H1 (cell line): Measurements from ENCODE around the gene GTF2F1. TPM values are rescaled to one million over a fixed set of nuclear protein-coding genes. Genes with fewer than 3 reads are reported as not detected.
"Not testable (repeated sequence)": the region's sequence is repeated elsewhere in the genome, so short reads cannot be mapped to it uniquely, and the experiment has no call there.

Experiments used
- CTCF ChIA-PET: fragments of 300-600 bp; sonication (Branson Sonifier 250); formaldehyde crosslinking; loops from one replicate; lab custom pipeline; 2021; ENCODE audit not compliant: partially characterized antibody; lab: Charles Lee
- POLR2A ChIA-PET: fragments of 300-600 bp; sonication (Branson Sonifier 250); formaldehyde crosslinking; loops from one replicate; lab custom pipeline; 2021; ENCODE audit warnings: inconsistent platforms; ENCODE audit not compliant: partially characterized antibody; lab: Charles Lee
- DNase-seq, 2 experiments: peaks; one replicate each; pipeline versions ENCODE4 v3.0.0 to v3.0.0-alpha.2; 2010 to 2022; ENCODE audit warnings: low spot score in 2 of 2, low read depth in 1 of 2, mixed read lengths in 1 of 2
- FAIRE-seq: peaks from 2 replicates; lab custom pipeline; 2011; peaks lifted over from hg19 to GRCh38; lab: Jason Lieb, UNC
- H2AFZ ChIP-seq: 2 replicates; pipeline ENCODE4 v1.8.1; 2012; ENCODE audit warnings: low read length, inconsistent platforms
- H2AK5ac ChIP-seq: 2 replicates; pipeline ENCODE4 v1.6.1; 2013; ENCODE audit warnings: low read depth, low read length
- H2BK120ac ChIP-seq: replicated peaks from 2 replicates; pipeline ENCODE3; 2013; ENCODE audit warnings: low read depth, low read length, inconsistent platforms
- H2BK12ac ChIP-seq: 2 replicates; pipeline ENCODE4 v1.6.1; 2013; ENCODE audit warnings: low read depth, low read length
- H2BK15ac ChIP-seq: 2 replicates; pipeline ENCODE4 v1.6.1; 2013; ENCODE audit warnings: low read length
- H2BK20ac ChIP-seq: 2 replicates; pipeline ENCODE4 v1.6.1; 2013; ENCODE audit warnings: low read length
- H2BK5ac ChIP-seq: 2 replicates; pipeline ENCODE4 v1.6.1; 2013; ENCODE audit warnings: low read depth, low read length
- H3K14ac ChIP-seq: 2 replicates; pipeline ENCODE4 v1.6.1; 2013; ENCODE audit warnings: inconsistent platforms; ENCODE audit not compliant: insufficient read length
- H3K18ac ChIP-seq: 2 replicates; pipeline ENCODE4 v1.6.1; 2013; ENCODE audit warnings: low read length; ENCODE audit errors: extremely low read depth
- H3K23ac ChIP-seq: 2 replicates; pipeline ENCODE4 v1.6.1; 2013; ENCODE audit warnings: inconsistent platforms; ENCODE audit not compliant: insufficient read length
- H3K23me2 ChIP-seq: 2 replicates; pipeline ENCODE4 v1.6.1; 2013; ENCODE audit warnings: low read depth, low read length
- H3K27ac ChIP-seq: 2 replicates; pipeline ENCODE4 v1.6.1; 2011; ENCODE audit warnings: low read depth, low read length, inconsistent platforms
- H3K27me3 ChIP-seq, 4 experiments: replicated peaks in 1 of 4; 1 replicate in 1 of 4; 2 replicates in 3 of 4; pipeline versions ENCODE4 v1.6.1 to v1.8.1; 2011 to 2013; ENCODE audit warnings: low read length in 3 of 4, mild to moderate bottlenecking in 3 of 4, inconsistent platforms in 2 of 4, mixed read lengths in 2 of 4, moderate library complexity in 1 of 4; ENCODE audit not compliant: control insufficient read depth in 3 of 4, insufficient read depth in 3 of 4; ENCODE audit errors: extremely low read depth in 1 of 4
- H3K36me3 ChIP-seq, 4 experiments: 2 replicates each; pipeline versions ENCODE4 v1.6.1 to v1.8.1; 2011 to 2013; ENCODE audit warnings: mild to moderate bottlenecking in 4 of 4, low read length in 3 of 4, moderate library complexity in 2 of 4, control low read depth in 1 of 4, inconsistent platforms in 1 of 4; ENCODE audit not compliant: insufficient read depth in 4 of 4, control insufficient read depth in 2 of 4
- H3K4ac ChIP-seq: replicated peaks from 2 replicates; pipeline ENCODE3; 2013; ENCODE audit warnings: low read length, low read depth, mixed read lengths, inconsistent platforms; ENCODE audit not compliant: insufficient read length
- H3K4me1 ChIP-seq, 4 experiments: replicated peaks in 1 of 4; 1 replicate in 1 of 4; 2 replicates in 3 of 4; pipeline versions ENCODE4 v1.6.1 to v1.8.1; 2011 to 2013; ENCODE audit warnings: low read length in 3 of 4, inconsistent platforms in 2 of 4, mixed read lengths in 1 of 4; ENCODE audit not compliant: insufficient read depth in 4 of 4, control insufficient read depth in 3 of 4
- H3K4me2 ChIP-seq, 2 experiments: 2 replicates each; pipeline versions ENCODE4 v1.6.1 to v1.8.1; 2011 to 2013; ENCODE audit warnings: low read depth in 2 of 2, low read length in 2 of 2, control low read depth in 1 of 2, inconsistent platforms in 1 of 2, mild to moderate bottlenecking in 1 of 2; ENCODE audit not compliant: insufficient read depth in 1 of 2
- H3K4me3 ChIP-seq, 4 experiments: fragments of 200-600, 300-600 bp in 1 of 4; sonication (generic), shearing (Covaris generic), sonication (Bioruptor Twin) in 1 of 4; 2 replicates each; pipeline versions ENCODE4 v1.5.1 to v1.8.1; 2011 to 2016; ENCODE audit warnings: low read length in 4 of 4, low read depth in 3 of 4, control low read depth in 2 of 4, inconsistent platforms in 2 of 4, mild to moderate bottlenecking in 2 of 4, mixed read lengths in 1 of 4, moderate library complexity in 1 of 4; ENCODE audit not compliant: insufficient read depth in 2 of 4; ENCODE audit errors: extremely low read depth in 1 of 4
- H3K56ac ChIP-seq: replicated peaks from 2 replicates; pipeline ENCODE3; 2013; ENCODE audit warnings: low read depth, mild to moderate bottlenecking, mixed read lengths, low read length, inconsistent platforms; ENCODE audit not compliant: insufficient read length
- H3K79me1 ChIP-seq: 2 replicates; pipeline ENCODE4 v1.6.1; 2013; ENCODE audit warnings: low read depth, low read length, control low read depth
- H3K79me2 ChIP-seq, 2 experiments: 2 replicates each; pipeline versions ENCODE4 v1.6.1 to v1.8.1; 2012 to 2013; ENCODE audit warnings: low read length in 2 of 2, mild to moderate bottlenecking in 2 of 2, inconsistent platforms in 1 of 2; ENCODE audit not compliant: insufficient read depth in 2 of 2, control insufficient read depth in 1 of 2
- H3K9ac ChIP-seq, 4 experiments: replicated peaks in 1 of 4; 1 replicate in 1 of 4; 2 replicates in 3 of 4; pipeline versions ENCODE4 v1.6.1 to v1.8.1; 2011 to 2013; ENCODE audit warnings: low read depth in 3 of 4, low read length in 3 of 4, control low read depth in 2 of 4, mild to moderate bottlenecking in 2 of 4, moderate library complexity in 2 of 4, inconsistent platforms in 1 of 4; ENCODE audit errors: extremely low read depth in 1 of 4
- H3K9me3 ChIP-seq, 2 experiments: 2 replicates each; pipeline versions ENCODE4 v1.6.1 to v1.8.1; 2012 to 2013; ENCODE audit warnings: mild to moderate bottlenecking in 2 of 2, moderate library complexity in 2 of 2, control low read depth in 1 of 2, inconsistent platforms in 1 of 2, low read depth in 1 of 2, low read length in 1 of 2, mixed read lengths in 1 of 2; ENCODE audit not compliant: insufficient read depth in 2 of 2
- H4K20me1 ChIP-seq, 2 experiments: replicated peaks in 1 of 2; 2 replicates each; pipeline versions ENCODE3 to v1.8.1; 2011 to 2013; ENCODE audit warnings: inconsistent platforms in 2 of 2, low read length in 2 of 2, mild to moderate bottlenecking in 1 of 2; ENCODE audit not compliant: insufficient read depth in 2 of 2, control insufficient read depth in 1 of 2
- H4K5ac ChIP-seq: 2 replicates; pipeline ENCODE4 v1.6.1; 2013; ENCODE audit warnings: low read length, low read depth, mixed read lengths, inconsistent platforms; ENCODE audit not compliant: insufficient read length
- H4K8ac ChIP-seq: 2 replicates; pipeline ENCODE4 v1.8.0; 2013; ENCODE audit warnings: mild to moderate bottlenecking, moderate library complexity, low read length, inconsistent platforms; ENCODE audit not compliant: insufficient read depth; ENCODE audit errors: extremely low read depth
- H4K91ac ChIP-seq: replicated peaks from 2 replicates; pipeline ENCODE3; 2013; ENCODE audit warnings: low read length, mixed read lengths, inconsistent platforms; ENCODE audit not compliant: insufficient read length
- RAD21 ChIP-seq, 2 experiments: IDR thresholded peaks in 1 of 2; conservative IDR thresholded peaks in 1 of 2; 2 replicates each; pipeline ENCODE4 v1.6.1; 2011; ENCODE audit warnings: low read depth in 2 of 2, low read length in 2 of 2, improper control_type of control experiment in 1 of 2, inconsistent platforms in 1 of 2, mild to moderate bottlenecking in 1 of 2, moderate library complexity in 1 of 2
- SRF ChIP-seq: IDR thresholded peaks from 2 replicates; pipeline ENCODE4 v1.6.1; 2011; ENCODE audit warnings: mild to moderate bottlenecking, low read depth, low read length, moderate library complexity
- WGBS, 2 experiments: shearing (Covaris generic) in 1 of 2; methylation state at CpG; one replicate each; pipeline versions ENCODE4 v1.1.6 to v1.1.7; 2013 to 2015; ENCODE audit warnings: low lambda C conversion rate in 2 of 2, mixed read lengths in 2 of 2, inconsistent platforms in 1 of 2, low coverage in 1 of 2, missing lambda C conversion rate in 1 of 2; ENCODE audit not compliant: insufficient replicate concordance in 2 of 2, insufficient coverage in 1 of 2, insufficient read length in 1 of 2; ENCODE audit errors: extremely low coverage in 1 of 2, missing lambda C conversion rate in 1 of 2; 5-methylcytosine and 5-hydroxymethylcytosine counted together
- polyA plus RNA-seq, 7 experiments: library from polyadenylated mRNA; depleted of rRNA in 3 of 7; stranded (reverse) in 5 of 7; unstranded in 2 of 7; fragments of >200 nt in 5 of 7; fragments of 200-250 nt in 2 of 7; gene quantifications; 1 replicate in 5 of 7; 2 replicates in 1 of 7; 4 replicates in 1 of 7; pipeline versions ENCODE4 v1.2.1 to v1.2.3, GENCODE V29; 2011 to 2013; ENCODE audit warnings: missing spikeins in 2 of 7, mixed read lengths in 2 of 7
- total RNA-seq: library from RNA; stranded (reverse); fragmentation: NEBNext Ultra II Directional; extraction: Animal tissue kit (Norgen Biotek cat#: 25700); gene quantifications from 2 replicates; pipeline ENCODE4 v1.2.1, GENCODE V29; 2021

The GTF2F1 gene
- total and polyA plus RNA-seq, 2 of the 8 experiments (the other 6 are each of a cell fraction or from before 2014, with no cell fraction given) = 29.3 to 56.3 TPM

GRCh38 chr19:6357174-6357573 lies 35.8 kb downstream of the GTF2F1 start (continued):
- TF ChIP-seq RAD21 (IDR thresholded peaks at IDR 0.05 in 1 of 2, conservative IDR thresholded peaks at IDR 0.05 in 1 of 2; ENCODE audit: low read depth in 2 of 2, low read length in 2 of 2) (no peak), SRF (no peak)

GRCh38 chr19:6355321-6356040 lies 37.5 kb downstream of the GTF2F1 start:
- FAIRE-seq, H2BK15ac ChIP-seq, H4K91ac ChIP-seq, H3K18ac ChIP-seq, H4K8ac ChIP-seq, H3K14ac ChIP-seq, H3K9ac ChIP-seq, H2BK12ac ChIP-seq, H4K20me1 ChIP-seq, H2BK20ac ChIP-seq, H2AK5ac ChIP-seq, H3K56ac ChIP-seq, DNase-seq, POLR2A ChIA-PET, H2BK120ac ChIP-seq, H3K23me2 ChIP-seq, H4K5ac ChIP-seq, H3K27me3 ChIP-seq, H3K4me3 ChIP-seq, H3K79me2 ChIP-seq, H3K4ac ChIP-seq, H3K36me3 ChIP-seq, H3K4me2 ChIP-seq, H3K4me1 ChIP-seq, H2BK5ac ChIP-seq, H2AFZ ChIP-seq, H3K23ac ChIP-seq, H3K27ac ChIP-seq, H3K79me1 ChIP-seq: not testable (repeated sequence)
- H3K9me3 ChIP-seq = peaks cover 0 to 10% of the 10 kb centered on the region in 2 experiments; a peak in 2 of 4 replicates
- 88% methylated on average over 10 of the region's 46 CpGs; no CpG with 5 or more reads in 1 of the 2 experiments for WGBS, 2 experiments
- CTCF ChIA-PET = interaction anchor here (1.9 kb wide), 1 partner anchor 95 kb away, joined by 4 read pairs; no protein-coding TSS in a partner anchor
